ENCODE results near the gene PGK2.
"Not testable (repeated sequence)": the region's sequence is repeated elsewhere in the genome, so short reads cannot be mapped to it uniquely, and the experiment has no call there.

PGK2 gene

GRCh38 chr6:49787176-49787575 is at the start of gene PGK2:
Gene PGK2 (minus strand): TSS chr6:49787285. CDS start chr6:49787187, 98 bp downstream.
- in situ Hi-C loops (cut with MboI; ENCODE audit: low pct_unique_long_range_greater_than_20kb, low sequenced_read_pairs), result no loop called here
- no peak for DNase-seq

DNA sequence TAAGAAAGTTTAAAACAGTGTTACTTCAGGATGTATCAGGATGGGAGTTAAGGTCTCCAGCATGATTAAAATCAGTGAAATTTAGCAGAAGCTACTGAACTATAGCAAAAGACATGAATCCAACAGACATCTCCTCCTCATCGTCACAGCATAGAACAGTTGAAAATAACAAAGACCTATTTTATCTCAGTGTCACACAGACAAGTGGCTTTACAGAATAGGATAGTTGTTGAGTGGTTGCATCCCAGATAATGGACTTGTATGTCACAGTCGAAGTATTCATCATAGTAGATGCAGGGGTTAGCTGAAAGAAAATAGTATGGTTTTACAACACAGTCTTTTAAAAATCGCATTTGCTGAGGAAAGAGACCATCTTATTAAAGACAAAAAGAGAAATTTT is 48.1 kb upstream of the PGK2 start:
- DNase-seq, result no peak
- in situ Hi-C loops (cut with MboI; ENCODE audit: low pct_unique_long_range_greater_than_20kb, low sequenced_read_pairs), result no loop called here

GRCh38 chr6:49833386-49833785 is 46.3 kb upstream of the PGK2 start:
- in situ Hi-C loops (cut with MboI; ENCODE audit: low pct_unique_long_range_greater_than_20kb, low sequenced_read_pairs), result no loop called here
- DNase-seq, result no peak

- peak; percentile 45 for DNase-seq
- in situ Hi-C loops (cut with MboI; ENCODE audit: low pct_unique_long_range_greater_than_20kb, low sequenced_read_pairs), result no loop called here
Observed at GRCh38 chr6:49826743-49827406, 39.8 kb upstream of the PGK2 start.

DNA sequence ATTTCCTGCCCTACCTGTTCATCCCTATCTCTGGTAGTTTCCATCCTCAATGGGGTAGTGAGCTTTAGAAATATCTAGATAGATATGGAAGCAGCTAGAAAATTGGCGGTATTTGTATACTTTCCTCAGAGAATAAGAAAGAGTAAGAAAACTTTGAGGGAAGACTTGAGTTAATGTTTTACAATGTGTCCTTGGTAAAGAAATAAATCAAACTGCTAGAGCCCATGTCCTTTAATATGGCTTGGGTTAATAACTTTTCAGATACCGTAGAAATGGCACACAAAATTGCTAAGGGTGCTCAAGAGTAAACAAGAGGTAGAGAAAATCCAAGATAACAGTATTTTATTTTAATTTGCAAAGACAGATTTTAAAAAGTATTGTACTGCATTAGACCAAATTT is 28.1 kb upstream of the PGK2 start:
- in situ Hi-C loops (cut with MboI; ENCODE audit: low pct_unique_long_range_greater_than_20kb, low sequenced_read_pairs), result no loop called here
- no peak for DNase-seq

- in situ Hi-C loops (cut with MboI; ENCODE audit: low pct_unique_long_range_greater_than_20kb, low sequenced_read_pairs), result no loop called here
- DNase-seq, result no peak
Observed at GRCh38 chr6:49813248-49813647, 26.2 kb upstream of the PGK2 start.

DNA sequence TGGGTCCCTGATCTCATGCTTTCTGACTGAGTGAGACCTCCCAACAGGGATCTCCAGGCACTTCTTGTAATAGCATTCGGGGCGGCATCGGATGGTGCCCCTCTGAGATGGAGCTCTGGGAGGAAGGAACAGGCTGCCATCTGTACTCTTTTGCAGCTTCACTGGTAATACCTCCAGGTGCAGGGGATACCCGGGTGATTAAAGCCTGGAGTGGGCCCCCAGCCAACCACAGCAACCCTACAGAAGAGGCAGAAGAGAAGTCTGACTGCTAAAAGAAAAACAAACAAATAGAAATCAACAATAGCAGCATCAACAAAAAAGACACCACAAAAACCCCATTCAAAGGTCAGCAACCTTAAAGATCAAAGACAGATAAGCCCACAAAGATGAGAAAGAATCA is 19.1 kb upstream of the PGK2 start:
- DNase-seq, result no peak
- in situ Hi-C loops (cut with MboI; ENCODE audit: low pct_unique_long_range_greater_than_20kb, low sequenced_read_pairs), result no loop called here

GRCh38 chr6:49805246-49805645 is 18.2 kb upstream of the PGK2 start:
- DNase-seq, result no peak
- in situ Hi-C loops (cut with MboI; ENCODE audit: low pct_unique_long_range_greater_than_20kb, low sequenced_read_pairs), result no loop called here

DNA sequence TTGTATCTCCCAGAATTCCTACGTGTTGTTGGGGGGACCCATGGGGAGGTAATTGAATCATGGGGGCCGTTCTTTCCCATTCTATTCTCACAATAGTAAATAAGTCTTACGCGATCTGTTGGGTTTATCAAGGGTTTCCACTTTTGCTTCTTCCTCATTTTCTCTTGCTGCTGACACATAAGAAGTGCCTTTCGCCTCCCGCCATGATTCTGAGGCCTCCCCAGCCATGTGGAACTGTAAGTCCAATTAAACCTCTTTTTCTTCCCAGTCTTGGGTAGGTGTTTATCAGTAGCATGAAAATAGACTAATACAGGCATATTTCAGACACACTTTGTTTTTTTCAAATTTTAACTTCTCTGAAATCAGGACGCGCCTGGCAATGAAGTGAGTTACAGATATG is 14.4 kb upstream of the PGK2 start:
- no peak for DNase-seq
- in situ Hi-C loops (cut with MboI; ENCODE audit: low pct_unique_long_range_greater_than_20kb, low sequenced_read_pairs), result no loop called here

GRCh38 chr6:49799090-49799489 is 12.0 kb upstream of the PGK2 start:
- DNase-seq, result no peak
- in situ Hi-C loops (cut with MboI; ENCODE audit: low pct_unique_long_range_greater_than_20kb, low sequenced_read_pairs), result no loop called here

GRCh38 chr6:49796842-49797455 is 9.9 kb upstream of the PGK2 start:
- DNase-seq; in situ Hi-C loops (cut with MboI; ENCODE audit: low pct_unique_long_range_greater_than_20kb, low sequenced_read_pairs): not testable (repeated sequence)

DNA sequence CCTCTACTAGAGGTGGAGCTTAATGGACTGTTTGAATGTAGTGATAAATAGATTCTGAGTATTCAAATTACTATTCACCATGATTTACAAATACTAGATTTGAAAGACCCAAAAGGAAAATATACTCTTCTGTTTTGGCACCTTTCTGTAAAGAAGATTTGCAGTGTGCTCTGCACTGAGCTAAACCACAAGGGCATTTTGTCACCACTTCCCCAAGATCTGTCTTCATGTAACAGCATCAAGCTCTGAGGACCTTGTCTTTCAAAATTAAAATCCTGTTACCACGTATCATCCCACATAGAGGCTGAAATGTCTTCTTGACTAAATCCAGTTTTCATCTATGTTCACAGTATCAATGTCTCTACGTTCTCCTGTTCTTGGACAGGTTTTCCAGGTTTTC is 3.3 kb upstream of the PGK2 start:
- peak; percentile 15 for DNase-seq
- in situ Hi-C loops (cut with MboI; ENCODE audit: low pct_unique_long_range_greater_than_20kb, low sequenced_read_pairs), result no loop called here

- in situ Hi-C loops (cut with MboI; ENCODE audit: low pct_unique_long_range_greater_than_20kb, low sequenced_read_pairs), result no loop called here
Observed at GRCh38 chr6:49784272-49784671, 2.8 kb downstream of the PGK2 start.

GRCh38 chr6:49782725-49783124 is 4.4 kb downstream of the PGK2 start:
- in situ Hi-C loops (cut with MboI; ENCODE audit: low pct_unique_long_range_greater_than_20kb, low sequenced_read_pairs), result no loop called here
- no peak for DNase-seq

More at GRCh38 chr6:49784272-49784671, 2.8 kb downstream of the PGK2 start:
- DNase-seq, result no peak

DNA sequence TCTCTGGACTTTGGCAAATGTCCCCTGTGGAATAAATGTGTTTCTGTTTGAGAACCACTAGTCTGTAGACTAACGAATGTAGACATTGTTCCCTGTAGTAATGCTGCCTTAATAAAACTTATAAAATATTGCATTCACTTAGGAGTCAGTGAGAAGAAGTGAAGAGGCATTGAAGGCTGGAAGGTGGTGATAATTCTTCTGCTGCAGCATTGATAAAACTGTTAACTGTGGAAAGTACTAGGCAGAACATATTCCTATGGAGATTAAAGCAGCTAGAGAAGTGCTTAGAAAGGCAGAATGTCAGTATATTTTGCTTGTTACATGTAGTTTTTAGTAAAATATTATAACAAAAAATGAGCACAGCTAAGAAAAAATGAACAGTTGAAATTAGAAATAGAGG is 4.8 kb downstream of the PGK2 start:
- in situ Hi-C loops (cut with MboI; ENCODE audit: low pct_unique_long_range_greater_than_20kb, low sequenced_read_pairs), result no loop called here
- DNase-seq, result no peak

GRCh38 chr6:49776444-49776843 is 10.6 kb downstream of the PGK2 start:
- in situ Hi-C loops (cut with MboI; ENCODE audit: low pct_unique_long_range_greater_than_20kb, low sequenced_read_pairs), result no loop called here
- DNase-seq, result no peak

DNA sequence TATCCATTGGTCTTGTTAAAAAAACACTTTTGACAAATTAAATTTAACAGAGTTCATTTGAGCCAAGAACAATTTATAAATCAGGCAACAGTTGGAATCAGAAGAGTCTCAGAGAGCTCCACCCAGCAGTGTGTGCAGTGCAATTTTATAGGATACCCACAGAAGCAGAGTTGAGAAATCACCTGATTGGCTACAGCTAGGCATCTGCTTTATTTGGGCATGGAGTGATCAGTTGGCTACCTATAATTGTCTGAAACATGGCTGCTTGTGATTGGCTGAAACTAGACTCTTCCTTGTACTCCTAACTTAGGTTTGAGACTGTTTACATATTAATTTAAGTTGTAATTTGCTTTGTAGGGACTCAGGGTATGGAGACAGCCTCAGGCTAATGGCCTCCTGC is 12.0 kb downstream of the PGK2 start:
- DNase-seq, result no peak
- in situ Hi-C loops (cut with MboI; ENCODE audit: low pct_unique_long_range_greater_than_20kb, low sequenced_read_pairs), result no loop called here

- no peak for DNase-seq
- in situ Hi-C loops (cut with MboI; ENCODE audit: low pct_unique_long_range_greater_than_20kb, low sequenced_read_pairs), result no loop called here
Observed at GRCh38 chr6:49772285-49772684, 14.8 kb downstream of the PGK2 start.

DNA sequence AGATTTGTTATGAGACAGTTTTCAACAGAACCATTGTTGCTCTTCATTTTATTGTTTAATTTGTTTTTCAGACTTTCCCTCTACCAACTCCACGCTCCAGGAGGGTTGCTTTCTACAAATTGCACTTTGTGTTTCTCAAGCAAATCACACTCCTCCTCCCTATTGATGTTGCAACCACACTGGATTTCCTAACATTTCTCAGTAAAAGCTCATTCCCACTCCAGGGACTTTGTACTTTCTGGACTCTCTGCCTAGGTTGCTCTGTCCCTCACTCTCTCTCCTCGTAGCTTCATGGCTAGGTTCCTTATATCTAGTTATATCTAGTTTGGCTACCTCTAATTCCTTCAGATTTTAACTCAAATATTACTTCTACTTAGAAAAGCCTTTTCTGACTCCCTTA is 20.3 kb downstream of the PGK2 start:
- no peak for DNase-seq
- in situ Hi-C loops (cut with MboI; ENCODE audit: low pct_unique_long_range_greater_than_20kb, low sequenced_read_pairs), result no loop called here

DNA sequence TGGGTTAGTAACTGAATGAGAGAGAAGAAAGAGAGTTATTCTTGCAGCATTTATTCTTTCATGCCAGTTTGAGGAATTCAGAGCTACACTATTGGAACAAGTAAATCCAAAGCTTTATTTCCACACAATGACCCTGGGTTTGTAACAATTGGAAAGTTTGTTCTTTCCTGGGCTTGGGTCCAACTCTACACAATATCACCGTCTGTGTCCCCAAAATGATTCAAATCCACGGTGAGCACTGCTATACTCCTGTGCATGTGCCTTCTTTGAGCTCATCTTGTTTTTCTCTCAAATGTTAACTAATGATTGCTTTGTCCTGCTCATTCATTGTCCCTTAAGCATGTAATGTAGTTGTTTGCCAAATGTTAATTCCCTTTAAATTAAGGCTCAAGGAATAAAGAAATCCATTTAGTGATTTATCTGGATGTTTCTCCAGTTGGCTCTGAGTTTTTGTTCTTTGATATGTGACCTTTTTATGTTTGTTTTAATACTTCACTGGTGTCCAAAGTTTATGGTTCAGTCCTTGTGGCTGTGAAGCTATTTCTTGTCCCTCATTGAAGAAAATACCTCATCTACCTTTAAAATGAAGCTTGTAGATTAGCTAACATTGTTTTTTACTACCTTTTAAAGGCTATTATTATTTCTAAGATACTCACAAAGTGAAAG is 22.4 kb downstream of the PGK2 start:
- DNase-seq, result no peak
- in situ Hi-C loops (cut with MboI; ENCODE audit: low pct_unique_long_range_greater_than_20kb, low sequenced_read_pairs), result no loop called here

GRCh38 chr6:49744259-49744658 is 42.8 kb downstream of the PGK2 start, which contains the start of gene CRISP3:
Gene CRISP3 (minus strand): TSS chr6:49744388. CDS start chr6:49744367, 21 bp downstream.
- in situ Hi-C loops (cut with MboI; ENCODE audit: low pct_unique_long_range_greater_than_20kb, low sequenced_read_pairs), result no loop called here
- DNase-seq, result no peak

Measured in KBM-7 (cell line).